ENCODE data around the gene FAIM. TPM values are rescaled to one million over a fixed set of nuclear protein-coding genes. Genes with fewer than 3 reads are reported as not detected.

Gene FAIM
- polyA plus RNA-seq, 2 of the 4 experiments (the other 2 are of a cell fraction), result 13.7 to 20.8 TPM

GRCh38 chr3:138642226-138642926, 33.8 kb downstream of the FAIM start:
- Histone ChIP-seq H3K4me3 (no peak overlapping the region), H3K9me3 (peaks cover 32% of the 10 kb centered on the region), H3K27ac (no peak overlapping the region), H3K4me2 (no peak overlapping the region), H3K4me1 (no peaks in the 10 kb centered on the region)
- no peak for ATAC-seq
- TF ChIP-seq, protein P1, sequence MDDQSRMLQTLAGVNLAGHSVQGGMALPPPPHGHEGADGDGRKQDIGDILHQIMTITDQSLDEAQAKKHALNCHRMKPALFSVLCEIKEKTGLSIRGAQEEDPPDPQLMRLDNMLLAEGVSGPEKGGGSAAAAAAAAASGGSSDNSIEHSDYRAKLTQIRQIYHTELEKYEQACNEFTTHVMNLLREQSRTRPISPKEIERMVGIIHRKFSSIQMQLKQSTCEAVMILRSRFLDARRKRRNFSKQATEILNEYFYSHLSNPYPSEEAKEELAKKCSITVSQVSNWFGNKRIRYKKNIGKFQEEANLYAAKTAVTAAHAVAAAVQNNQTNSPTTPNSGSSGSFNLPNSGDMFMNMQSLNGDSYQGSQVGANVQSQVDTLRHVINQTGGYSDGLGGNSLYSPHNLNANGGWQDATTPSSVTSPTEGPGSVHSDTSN (IDR thresholded peaks at IDR 0.05), result no peak
- TF ChIP-seq EHF (CRISPR knock-in tag; IDR thresholded peaks at IDR 0.05) (no peak), CTCF (IDR thresholded peaks at IDR 0.05) (no peak), JUN (IDR thresholded peaks at IDR 0.05) (no peak), MAFK (IDR thresholded peaks at IDR 0.05; ENCODE audit: partially characterized antibody) (no peak), EHMT2 (IDR thresholded peaks at IDR 0.05; ENCODE audit: low read depth) (no peak), USF2 (IDR thresholded peaks at IDR 0.05) (no peak), TP53 (CRISPR knock-in tag; IDR thresholded peaks at IDR 0.05) (no peak), KDM5A (IDR thresholded peaks at IDR 0.05) (no peak)
- no peak for DNase-seq (ENCODE audit: low read depth in 1 of 2, low spot score in 1 of 2)
- FAIRE-seq, result no peak
- ChIA-PET CTCF (interaction anchor here (1.1 kb wide), 1 partner anchor 273 kb away, joined by 3 read pairs; no protein-coding TSS in a partner anchor), POLR2A (no interaction called here)
- WGBS (ENCODE audit: missing lambda C conversion rate), result 81% methylated on average over 4 of the region's 4 CpGs

DNA sequence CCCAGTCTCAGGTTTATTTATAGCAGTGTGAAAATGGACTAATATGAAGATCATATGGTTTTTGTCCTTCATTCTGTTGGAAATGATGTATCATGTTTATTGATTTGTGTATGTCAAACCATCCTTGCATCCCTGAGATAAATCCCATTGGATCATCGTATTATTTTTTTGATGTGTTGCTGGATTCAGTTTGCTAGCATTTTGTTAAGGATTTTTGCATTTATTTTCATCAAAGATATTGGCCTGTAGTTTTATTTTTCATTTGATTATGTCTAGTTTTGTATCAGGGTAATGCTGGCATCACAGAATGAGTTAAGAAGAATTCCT, 34.3 kb downstream of the FAIM start:
- CTCF ChIA-PET, result no interaction called here
- WGBS (ENCODE audit: missing lambda C conversion rate), result 97% methylated on average over 1 of the region's 1 CpG
- POLR2A ChIA-PET, result no interaction called here
- DNase-seq (ENCODE audit: low read depth in 1 of 2, low spot score in 1 of 2) (no peak), ATAC-seq (no peak), FAIRE-seq (no peak)
- no peak overlapping the region for H3K4me3 ChIP-seq
- no peak for TF ChIP-seq HES2 (IDR thresholded peaks at IDR 0.05)
- no peak for TF ChIP-seq CBX8 (IDR thresholded peaks at IDR 0.05)
- no peak for TF ChIP-seq FOSL2 (IDR thresholded peaks at IDR 0.05)
- no peak for TF ChIP-seq FOSL2 (CRISPR knock-in tag; IDR thresholded peaks at IDR 0.05)
- no peak for TF ChIP-seq FOSB (CRISPR knock-in tag; IDR thresholded peaks at IDR 0.05)
- H3K9me3 ChIP-seq, result peaks cover 32% of the 10 kb centered on the region
- H3K4me1 ChIP-seq, result no peaks in the 10 kb centered on the region
- H3K27ac ChIP-seq, result no peak overlapping the region
- no peak overlapping the region for H3K4me2 ChIP-seq

GRCh38 chr3:138646008-138646407, 37.4 kb downstream of the FAIM start:
- H3K27ac ChIP-seq, result no peak overlapping the region
- FAIRE-seq (no peak), ATAC-seq (no peak), DNase-seq (ENCODE audit: low read depth in 1 of 2, low spot score in 1 of 2) (no peak)
- H3K4me3 ChIP-seq, result no peak overlapping the region
- CTCF ChIA-PET, result no interaction called here
- POLR2A ChIA-PET, result no interaction called here
- no peak overlapping the region for H3K4me2 ChIP-seq
- H3K9me3 ChIP-seq, result peaks cover 42% of the 10 kb centered on the region
- H3K4me1 ChIP-seq, result no peaks in the 10 kb centered on the region
- TF ChIP-seq RCOR1 (IDR thresholded peaks at IDR 0.05; ENCODE audit: low read depth, low read length) (no peak), ELK1 (IDR thresholded peaks at IDR 0.05; ENCODE audit: low read depth, low read length) (no peak), GATA3 (IDR thresholded peaks at IDR 0.05; ENCODE audit: borderline replicate concordance) (no peak), ESRRA (IDR thresholded peaks at IDR 0.05; ENCODE audit: borderline replicate concordance, low read length) (no peak), CEBPB (IDR thresholded peaks at IDR 0.05) (no peak)
